Liver (tissue), 9 donors: ENCODE results near the gene ANKFN1. TPM values are rescaled to one million over a fixed set of nuclear protein-coding genes. Genes with fewer than 3 reads are reported as not detected.
A peak's percentile ranks its signal among the peaks of the same experiment; 100 is the strongest.

Experiments
- DNase-seq: peaks from one replicate; pipeline ENCODE4 v3.0.0-alpha.2; 2017; ENCODE audit warnings: low spot score
- H3K27ac ChIP-seq, 2 donors: one replicate each; pipeline ENCODE4 v1.7.0; 2013; ENCODE audit warnings: inconsistent platforms in 2 of 2, low read length in 2 of 2, control low read depth in 1 of 2, low read depth in 1 of 2, mild to moderate bottlenecking in 1 of 2
- H3K27me3 ChIP-seq, 4 donors: one replicate each; pipeline versions ENCODE4 v1.6.1 to v1.7.0; 2013; ENCODE audit warnings: low read length in 3 of 4, inconsistent platforms in 1 of 4, mild to moderate bottlenecking in 1 of 4, moderate library complexity in 1 of 4; ENCODE audit not compliant: control insufficient read depth in 4 of 4, insufficient read depth in 4 of 4
- H3K36me3 ChIP-seq, 4 donors: one replicate each; pipeline versions ENCODE4 v1.6.1 to v1.7.0; 2013; ENCODE audit warnings: low read length in 3 of 4, mild to moderate bottlenecking in 3 of 4, low read depth in 1 of 4, moderate library complexity in 1 of 4; ENCODE audit not compliant: control insufficient read depth in 4 of 4, insufficient read depth in 3 of 4
- H3K4me1 ChIP-seq, 4 donors: one replicate each; pipeline versions ENCODE4 v1.6.1 to v1.7.0; 2013; ENCODE audit warnings: low read length in 3 of 4, mild to moderate bottlenecking in 3 of 4, moderate library complexity in 1 of 4; ENCODE audit not compliant: control insufficient read depth in 4 of 4, insufficient read depth in 4 of 4
- H3K4me3 ChIP-seq, 3 donors: one replicate each; pipeline versions ENCODE4 v1.6.1 to v1.7.0; 2013; ENCODE audit warnings: low read length in 3 of 3, control low read depth in 1 of 3, low read depth in 1 of 3, mild to moderate bottlenecking in 1 of 3
- H3K9ac ChIP-seq, 2 donors: one replicate each; pipeline ENCODE4 v1.7.0; 2013; ENCODE audit warnings: low read length in 2 of 2, mild to moderate bottlenecking in 2 of 2, moderate library complexity in 2 of 2, control low read depth in 1 of 2, low read depth in 1 of 2
- H3K9me3 ChIP-seq, 4 donors: one replicate each; pipeline versions ENCODE4 v1.6.1 to v1.7.0; 2013; ENCODE audit warnings: low read length in 3 of 4; ENCODE audit not compliant: control insufficient read depth in 4 of 4
- FOXA1 ChIP-seq: IDR thresholded peaks from 2 replicates; pipeline ENCODE4 v1.6.1; 2016; ENCODE audit warnings: antibody characterized with exemption
- FOXA2 ChIP-seq: IDR thresholded peaks from 2 replicates; pipeline ENCODE4 v1.6.1; 2016; ENCODE audit warnings: antibody characterized with exemption
- GABPA ChIP-seq, 2 donors: IDR thresholded peaks in 1 of 2; conservative IDR thresholded peaks in 1 of 2; 2 replicates each; pipeline ENCODE4 v1.6.1; 2016; ENCODE audit warnings: antibody characterized with exemption in 2 of 2, mild to moderate bottlenecking in 1 of 2, moderate library complexity in 1 of 2
- HNF4A ChIP-seq, 2 donors: conservative IDR thresholded peaks; 2 replicates each; pipeline ENCODE4 v1.6.1; 2016; ENCODE audit warnings: antibody characterized with exemption in 2 of 2, mild to moderate bottlenecking in 2 of 2
- HNF4G ChIP-seq: IDR thresholded peaks from 2 replicates; pipeline ENCODE4 v1.6.1; 2016; ENCODE audit warnings: antibody characterized with exemption
- JUND ChIP-seq, 2 donors: IDR thresholded peaks; 2 replicates each; pipeline ENCODE4 v1.6.1; 2016; ENCODE audit warnings: antibody characterized with exemption in 2 of 2
- NR2F2 ChIP-seq: IDR thresholded peaks from 2 replicates; pipeline ENCODE4 v1.6.1; 2016; ENCODE audit warnings: antibody characterized with exemption
- RXRA ChIP-seq, 2 donors: IDR thresholded peaks; 2 replicates each; pipeline ENCODE4 v1.6.1; 2017 to 2018; ENCODE audit warnings: antibody characterized with exemption in 2 of 2, mild to moderate bottlenecking in 1 of 2
- SP1 ChIP-seq: IDR thresholded peaks from 2 replicates; pipeline ENCODE4 v1.6.1; 2018; ENCODE audit warnings: antibody characterized with exemption, mild to moderate bottlenecking
- WGBS: extraction: QIAGEN DNeasy Blood & Tissue Kit; methylation state at CpG from one replicate; pipeline ENCODE4 v1.1.7; 2013; 5-methylcytosine and 5-hydroxymethylcytosine counted together
- polyA plus RNA-seq, 2 donors: library from polyadenylated mRNA; stranded (reverse) in 1 of 2; unstranded in 1 of 2; fragments of 200-250 nt in 1 of 2; fragments of >200 nt in 1 of 2; fragmentation: Nextera tagmentation in 1 of 2; extraction: Ambion mirVana in 1 of 2; gene quantifications; one replicate each; pipeline versions ENCODE4 v1.2.1 to v1.2.3, GENCODE V29; 2013 to 2015
- total RNA-seq, 2 donors: library from RNA; depleted of rRNA; stranded (reverse); fragments of >200 nt; gene quantifications; one replicate each; pipeline ENCODE4 v1.2.3, GENCODE V29; 2014
- TF ChIP-seq, protein P1 (sequence below): IDR thresholded peaks from 2 replicates; pipeline ENCODE4 v1.6.1; 2016; ENCODE audit warnings: antibody characterized with exemption
- TF ChIP-seq, protein P2 (sequence below): IDR thresholded peaks from 2 replicates; pipeline ENCODE4 v1.6.1; 2016; ENCODE audit warnings: antibody characterized with exemption
- TF ChIP-seq, protein P3 (sequence below): IDR thresholded peaks from 2 replicates; pipeline ENCODE4 v1.6.1; 2016; ENCODE audit warnings: antibody characterized with exemption
- TF ChIP-seq, protein P4 (sequence below): IDR thresholded peaks from 2 replicates; pipeline ENCODE4 v1.6.1; 2016; ENCODE audit warnings: antibody characterized with exemption, mild to moderate bottlenecking
- donor health status: healthy.
- donor health status: healthy.
- donor health status: healthy.
- donor health status: healthy.
- donor health status: healthy.

ANKFN1 gene
- total and polyA plus RNA-seq, 4 donors = not detected

DNA sequence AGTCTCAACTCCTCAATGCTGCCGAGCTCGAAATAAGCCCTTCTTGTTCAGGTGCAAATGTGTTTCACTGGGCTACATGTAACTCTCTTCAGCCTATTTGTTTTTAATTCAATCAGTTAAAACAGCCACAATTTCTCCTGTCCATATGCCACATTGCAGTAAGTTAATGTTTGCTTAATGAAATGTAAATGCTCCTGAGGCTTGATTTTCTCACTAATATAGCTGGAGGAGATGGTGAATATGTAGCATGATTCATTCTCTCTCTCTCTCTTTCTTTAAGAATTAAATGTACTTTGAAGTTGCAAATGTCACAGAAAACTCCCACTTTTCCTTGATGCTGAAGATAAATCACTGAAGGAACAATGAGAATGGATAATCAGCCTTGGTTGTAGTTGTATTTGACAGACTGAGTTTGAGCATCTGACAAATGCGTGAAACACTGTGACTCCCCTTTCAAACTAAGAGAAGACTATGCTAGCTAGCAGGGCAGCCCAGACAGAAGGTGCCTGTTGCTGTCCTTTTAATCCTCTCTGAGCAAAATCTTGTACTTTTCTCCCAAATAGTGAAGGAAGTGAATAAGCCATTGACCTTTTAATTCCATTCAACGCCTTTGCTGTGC is 161.8 kb downstream of the ANKFN1 start (continued):
- TF ChIP-seq, protein P1, sequence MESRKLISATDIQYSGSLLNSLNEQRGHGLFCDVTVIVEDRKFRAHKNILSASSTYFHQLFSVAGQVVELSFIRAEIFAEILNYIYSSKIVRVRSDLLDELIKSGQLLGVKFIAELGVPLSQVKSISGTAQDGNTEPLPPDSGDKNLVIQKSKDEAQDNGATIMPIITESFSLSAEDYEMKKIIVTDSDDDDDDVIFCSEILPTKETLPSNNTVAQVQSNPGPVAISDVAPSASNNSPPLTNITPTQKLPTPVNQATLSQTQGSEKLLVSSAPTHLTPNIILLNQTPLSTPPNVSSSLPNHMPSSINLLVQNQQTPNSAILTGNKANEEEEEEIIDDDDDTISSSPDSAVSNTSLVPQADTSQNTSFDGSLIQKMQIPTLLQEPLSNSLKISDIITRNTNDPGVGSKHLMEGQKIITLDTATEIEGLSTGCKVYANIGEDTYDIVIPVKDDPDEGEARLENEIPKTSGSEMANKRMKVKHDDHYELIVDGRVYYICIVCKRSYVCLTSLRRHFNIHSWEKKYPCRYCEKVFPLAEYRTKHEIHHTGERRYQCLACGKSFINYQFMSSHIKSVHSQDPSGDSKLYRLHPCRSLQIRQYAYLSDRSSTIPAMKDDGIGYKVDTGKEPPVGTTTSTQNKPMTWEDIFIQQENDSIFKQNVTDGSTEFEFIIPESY = no peak
- TF ChIP-seq, protein P2, sequence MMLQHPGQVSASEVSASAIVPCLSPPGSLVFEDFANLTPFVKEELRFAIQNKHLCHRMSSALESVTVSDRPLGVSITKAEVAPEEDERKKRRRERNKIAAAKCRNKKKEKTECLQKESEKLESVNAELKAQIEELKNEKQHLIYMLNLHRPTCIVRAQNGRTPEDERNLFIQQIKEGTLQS = no peak
- TF ChIP-seq HNF4G = no peak
- no peak for TF ChIP-seq RXRA (IDR thresholded peaks at IDR 0.05)
- TF ChIP-seq FOXA1 = no peak
- no peak for TF ChIP-seq JUND (IDR thresholded peaks at IDR 0.05)
- TF ChIP-seq, protein P3, sequence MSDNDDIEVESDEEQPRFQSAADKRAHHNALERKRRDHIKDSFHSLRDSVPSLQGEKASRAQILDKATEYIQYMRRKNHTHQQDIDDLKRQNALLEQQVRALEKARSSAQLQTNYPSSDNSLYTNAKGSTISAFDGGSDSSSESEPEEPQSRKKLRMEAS = no peak

- no peak for DNase-seq
- Histone ChIP-seq H3K9me3 (no peaks in the 10 kb centered on the region), H3K4me3 (no peak overlapping the region), H3K36me3 (no peaks in the 10 kb centered on the region), H3K27ac (no peak overlapping the region), H3K9ac (no peak overlapping the region), H3K4me1 (no peaks in the 10 kb centered on the region), H3K27me3 (peaks cover 0 to 2% (median 0%) of the 10 kb centered on the region in 4 donors)
- WGBS = 49% methylated on average over 1 of the region's 1 CpG
- TF ChIP-seq HNF4A (conservative IDR thresholded peaks at IDR 0.05) (no peak), FOXA1 (no peak), NR2F2 (no peak), GABPA (IDR thresholded peaks at IDR 0.05 in 1 of 2, conservative IDR thresholded peaks at IDR 0.05 in 1 of 2) (no peak)
- TF ChIP-seq, protein P4, sequence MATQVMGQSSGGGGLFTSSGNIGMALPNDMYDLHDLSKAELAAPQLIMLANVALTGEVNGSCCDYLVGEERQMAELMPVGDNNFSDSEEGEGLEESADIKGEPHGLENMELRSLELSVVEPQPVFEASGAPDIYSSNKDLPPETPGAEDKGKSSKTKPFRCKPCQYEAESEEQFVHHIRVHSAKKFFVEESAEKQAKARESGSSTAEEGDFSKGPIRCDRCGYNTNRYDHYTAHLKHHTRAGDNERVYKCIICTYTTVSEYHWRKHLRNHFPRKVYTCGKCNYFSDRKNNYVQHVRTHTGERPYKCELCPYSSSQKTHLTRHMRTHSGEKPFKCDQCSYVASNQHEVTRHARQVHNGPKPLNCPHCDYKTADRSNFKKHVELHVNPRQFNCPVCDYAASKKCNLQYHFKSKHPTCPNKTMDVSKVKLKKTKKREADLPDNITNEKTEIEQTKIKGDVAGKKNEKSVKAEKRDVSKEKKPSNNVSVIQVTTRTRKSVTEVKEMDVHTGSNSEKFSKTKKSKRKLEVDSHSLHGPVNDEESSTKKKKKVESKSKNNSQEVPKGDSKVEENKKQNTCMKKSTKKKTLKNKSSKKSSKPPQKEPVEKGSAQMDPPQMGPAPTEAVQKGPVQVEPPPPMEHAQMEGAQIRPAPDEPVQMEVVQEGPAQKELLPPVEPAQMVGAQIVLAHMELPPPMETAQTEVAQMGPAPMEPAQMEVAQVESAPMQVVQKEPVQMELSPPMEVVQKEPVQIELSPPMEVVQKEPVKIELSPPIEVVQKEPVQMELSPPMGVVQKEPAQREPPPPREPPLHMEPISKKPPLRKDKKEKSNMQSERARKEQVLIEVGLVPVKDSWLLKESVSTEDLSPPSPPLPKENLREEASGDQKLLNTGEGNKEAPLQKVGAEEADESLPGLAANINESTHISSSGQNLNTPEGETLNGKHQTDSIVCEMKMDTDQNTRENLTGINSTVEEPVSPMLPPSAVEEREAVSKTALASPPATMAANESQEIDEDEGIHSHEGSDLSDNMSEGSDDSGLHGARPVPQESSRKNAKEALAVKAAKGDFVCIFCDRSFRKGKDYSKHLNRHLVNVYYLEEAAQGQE = no peak
These were observed 163.3 kb downstream of the ANKFN1 start for GRCh38 chr17:56316604-56317003.

DNA sequence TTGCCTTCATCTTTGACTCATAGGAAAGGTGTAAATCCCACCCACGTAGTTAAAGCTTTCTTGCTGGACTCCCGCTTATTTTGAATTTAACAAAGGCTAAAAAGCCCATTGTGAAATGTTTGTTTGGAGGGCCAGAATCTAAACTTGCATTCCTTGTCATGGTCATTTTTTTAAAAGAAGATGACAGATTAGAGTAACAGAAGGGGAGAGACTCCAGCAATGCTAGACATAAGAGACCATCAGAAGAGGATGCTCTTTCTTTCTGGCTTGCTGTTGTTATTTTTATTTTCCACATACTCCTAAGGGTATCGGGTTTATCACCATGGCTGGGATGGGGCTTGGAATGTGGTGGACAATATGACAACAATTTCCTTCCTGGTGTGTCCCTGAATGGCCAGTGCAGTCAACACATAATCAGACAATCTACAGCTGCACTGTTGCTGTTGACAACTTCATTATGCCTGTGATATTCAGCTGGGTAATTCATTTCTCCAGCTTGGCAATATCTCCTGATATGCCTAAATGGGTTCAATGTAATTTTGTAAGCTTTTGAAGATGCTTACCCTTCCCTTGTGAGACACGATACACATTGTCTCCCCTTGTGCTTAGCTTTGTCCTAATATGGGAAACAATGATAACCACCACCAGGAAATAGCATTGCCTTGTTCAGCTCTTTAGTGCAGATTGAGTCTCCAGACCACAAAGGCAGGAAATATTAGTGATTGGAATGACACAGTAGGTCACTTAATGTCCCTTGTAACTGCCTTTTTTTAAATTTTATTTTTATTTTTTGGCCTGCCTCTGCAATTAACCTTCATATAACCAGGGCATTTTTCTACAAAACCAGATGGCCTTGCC is 164.3 kb downstream of the ANKFN1 start:
- no peak for DNase-seq
- no peaks in the 10 kb centered on the region for H3K4me1 ChIP-seq
- WGBS = 74% methylated on average over 4 of the region's 4 CpGs

More for the DNA sequence above, 164.3 kb downstream of the ANKFN1 start:
- peak; percentile 6 for TF ChIP-seq SP1
- no peak for TF ChIP-seq FOXA2
- peak; percentile 46 for TF ChIP-seq NR2F2
- H3K9me3 ChIP-seq = no peaks in the 10 kb centered on the region
- H3K27me3 ChIP-seq = peaks cover 0 to 4% (median 0%) of the 10 kb centered on the region in 4 donors
- H3K9ac ChIP-seq = no peak overlapping the region
- no peaks in the 10 kb centered on the region for H3K36me3 ChIP-seq
- no peak overlapping the region for H3K4me3 ChIP-seq
- no peak overlapping the region for H3K27ac ChIP-seq
